KMS-11 (cell line): ENCODE results near the gene HMG20A.

ENCODE experiments used
- H2AFZ ChIP-seq: fragments of 200-600 bp; sonication (generic); 2 replicates; pipeline ENCODE4 v1.6.1; 2016; ENCODE audit warnings: antibody characterized with exemption, mixed run types, low read depth
- H3K27ac ChIP-seq: fragments of 200-600 bp; sonication (generic); 2 replicates; pipeline ENCODE4 v1.6.1; 2016; ENCODE audit warnings: mild to moderate bottlenecking, mixed run types
- H3K27me3 ChIP-seq: fragments of 200-600 bp; sonication (generic); 2 replicates; pipeline ENCODE4 v1.6.1; 2017; ENCODE audit warnings: mild to moderate bottlenecking, low read depth, mixed run types, moderate library complexity; ENCODE audit not compliant: insufficient read depth
- H3K36me3 ChIP-seq: fragments of 200-600 bp; sonication (generic); 2 replicates; pipeline ENCODE4 v1.6.1; 2017; ENCODE audit warnings: mild to moderate bottlenecking, mixed run types; ENCODE audit not compliant: insufficient read depth
- H3K4me1 ChIP-seq: fragments of 200-600 bp; sonication (generic); 2 replicates; pipeline ENCODE4 v1.6.1; 2016; ENCODE audit warnings: mild to moderate bottlenecking, low read depth, mixed run types; ENCODE audit not compliant: poor library complexity, severe bottlenecking
- H3K4me2 ChIP-seq: fragments of 200-600 bp; sonication (generic); 2 replicates; pipeline ENCODE4 v1.7.0; 2016; ENCODE audit warnings: mild to moderate bottlenecking, mixed run types
- H3K4me3 ChIP-seq: fragments of 200-600 bp; sonication (generic); IDR thresholded peaks from 2 replicates; pipeline ENCODE4 v1.6.1; 2017; ENCODE audit warnings: low read depth, low read length, mixed read lengths; ENCODE audit not compliant: insufficient read depth
- H3K79me2 ChIP-seq: fragments of 200-600 bp; sonication (generic); 2 replicates; pipeline ENCODE4 v1.6.1; 2016; ENCODE audit warnings: low read depth, mixed run types; ENCODE audit not compliant: insufficient read depth
- H3K9ac ChIP-seq: fragments of 200-600 bp; sonication (generic); 2 replicates; pipeline ENCODE4 v1.6.1; 2016; ENCODE audit warnings: mild to moderate bottlenecking, mixed run types
- H4K20me1 ChIP-seq: fragments of 200-600 bp; sonication (generic); 2 replicates; pipeline ENCODE4 v1.6.1; 2016; ENCODE audit warnings: mild to moderate bottlenecking, mixed run types; ENCODE audit not compliant: insufficient read depth
- CTCF ChIP-seq: fragments of 200-600 bp; sonication (generic); conservative IDR thresholded peaks from 2 replicates; pipeline ENCODE4 v1.6.1; 2017; ENCODE audit warnings: low read depth, mild to moderate bottlenecking, antibody characterized with exemption, low read length, moderate library complexity, mixed read lengths

Gene HMG20A

DNA sequence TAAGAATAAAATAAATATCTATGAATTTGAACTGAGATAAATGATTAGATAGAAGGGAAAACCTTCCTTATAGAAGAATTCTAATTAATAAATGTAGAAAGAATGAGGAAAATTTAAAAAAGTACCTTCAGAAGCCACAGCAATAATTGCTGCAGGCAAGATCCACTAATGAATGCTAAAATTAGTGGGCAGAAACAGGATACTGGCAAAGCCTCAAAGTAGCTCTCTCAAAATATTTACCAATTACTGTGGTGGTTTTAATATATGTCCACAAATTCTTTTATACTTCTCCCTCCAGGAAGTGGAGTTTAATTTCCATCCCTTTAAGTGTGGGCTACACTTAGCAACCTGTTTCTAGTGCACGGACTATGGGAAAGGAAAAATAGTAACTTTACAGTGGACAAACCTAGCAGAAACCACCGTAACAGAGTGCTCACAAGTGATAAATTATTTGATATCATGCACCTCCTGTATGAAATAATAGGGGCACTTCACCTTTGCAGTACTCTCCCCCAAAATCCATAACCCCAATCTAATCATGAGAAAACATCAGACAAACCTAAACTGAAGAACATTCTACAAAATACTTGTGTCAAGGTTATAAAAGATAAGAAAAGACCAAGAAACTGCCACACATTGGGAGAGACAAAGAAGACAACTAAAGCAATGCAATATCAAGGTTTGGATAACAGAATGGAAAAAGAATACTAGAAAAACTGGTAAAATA lies 7.6 kb upstream of the HMG20A start:
- Histone ChIP-seq H3K4me1 (peaks cover 9% of the 10 kb centered on the region), H3K27ac (no peak overlapping the region), H3K79me2 (no peaks in the 10 kb centered on the region), H3K4me3 (no peak overlapping the region), H4K20me1 (no peaks in the 10 kb centered on the region), H2AFZ (no peak overlapping the region), H3K4me2 (no peak overlapping the region), H3K36me3 (no peaks in the 10 kb centered on the region), H3K27me3 (no peaks in the 10 kb centered on the region), H3K9ac (no peak overlapping the region)
- TF ChIP-seq CTCF, result no peak

GRCh38 chr15:77413699-77414349 lies 6.9 kb upstream of the HMG20A start:
- no peak overlapping the region for H3K9ac ChIP-seq
- H3K4me1 ChIP-seq, result peaks cover 9% of the 10 kb centered on the region
- H4K20me1 ChIP-seq, result no peaks in the 10 kb centered on the region
- H3K36me3 ChIP-seq, result no peaks in the 10 kb centered on the region
- H3K4me3 ChIP-seq, result no peak overlapping the region
- H3K27me3 ChIP-seq, result no peaks in the 10 kb centered on the region
- H3K27ac ChIP-seq, result no peak overlapping the region
- H3K4me2 ChIP-seq, result no peak overlapping the region
- no peak for TF ChIP-seq CTCF
- H2AFZ ChIP-seq, result no peak overlapping the region
- H3K79me2 ChIP-seq, result no peaks in the 10 kb centered on the region

- Histone ChIP-seq H3K27ac (no peak overlapping the region), H4K20me1 (no peaks in the 10 kb centered on the region), H3K79me2 (no peaks in the 10 kb centered on the region), H3K27me3 (no peaks in the 10 kb centered on the region), H3K4me2 (no peak overlapping the region), H3K4me1 (peaks cover 1% of the 10 kb centered on the region), H2AFZ (no peak overlapping the region), H3K36me3 (no peaks in the 10 kb centered on the region), H3K9ac (no peak overlapping the region), H3K4me3 (no peak overlapping the region)
- TF ChIP-seq CTCF, result no peak
Observed at GRCh38 chr15:77414789-77415442, 5.8 kb upstream of the HMG20A start.

- H3K27me3 ChIP-seq, result no peaks in the 10 kb centered on the region
- no peaks in the 10 kb centered on the region for H3K36me3 ChIP-seq
- H3K4me1 ChIP-seq, result no peaks in the 10 kb centered on the region
- H4K20me1 ChIP-seq, result no peaks in the 10 kb centered on the region
- no peak overlapping the region for H3K4me3 ChIP-seq
- TF ChIP-seq CTCF, result no peak
- no peak overlapping the region for H3K9ac ChIP-seq
- no peak overlapping the region for H3K4me2 ChIP-seq
- H2AFZ ChIP-seq, result no peak overlapping the region
- H3K79me2 ChIP-seq, result no peaks in the 10 kb centered on the region
- H3K27ac ChIP-seq, result no peak overlapping the region
Observed at GRCh38 chr15:77415450-77416147, 5.1 kb upstream of the HMG20A start.
